ENCODE measurements around the gene ARHGAP5. TPM values are rescaled to one million over a fixed set of nuclear protein-coding genes. Genes with fewer than 3 reads are reported as not detected.

Gene ARHGAP5
- total RNA-seq, 2 experiments from 2014 or later = 49.7 to 50.3 TPM

- Mint-ChIP-seq H3K36me3 (peaks cover 5% of the 10 kb centered on the region), H3K4me1 (peaks cover 65% of the 10 kb centered on the region), H3K4me3 (no peak overlapping the region), H3K27me3 (no peaks in the 10 kb centered on the region), H3K27ac (no peak overlapping the region), H3K9me3 (no peaks in the 10 kb centered on the region)
- DNase-seq = no peak
These were observed 6.7 kb downstream of the ARHGAP5 start for GRCh38 chr14:32083789-32084188.

GRCh38 chr14:32085182-32085844, 8.2 kb downstream of the ARHGAP5 start:
- H3K4me3 Mint-ChIP-seq = no peak overlapping the region
- no peaks in the 10 kb centered on the region for H3K9me3 Mint-ChIP-seq
- peaks cover 5% of the 10 kb centered on the region for H3K36me3 Mint-ChIP-seq
- DNase-seq = no peak
- H3K27ac Mint-ChIP-seq = no peak overlapping the region
- no peaks in the 10 kb centered on the region for H3K27me3 Mint-ChIP-seq
- peaks cover 56% of the 10 kb centered on the region for H3K4me1 Mint-ChIP-seq

GRCh38 chr14:32085845-32086383, 8.8 kb downstream of the ARHGAP5 start:
- Mint-ChIP-seq H3K4me3 (no peak overlapping the region), H3K27me3 (no peaks in the 10 kb centered on the region), H3K9me3 (no peaks in the 10 kb centered on the region), H3K27ac (no peak overlapping the region), H3K4me1 (peaks cover 50% of the 10 kb centered on the region), H3K36me3 (peaks cover 11% of the 10 kb centered on the region)
- no peak for DNase-seq

- H3K36me3 Mint-ChIP-seq = peaks cover 19% of the 10 kb centered on the region
- no peak overlapping the region for H3K4me3 Mint-ChIP-seq
These were observed 10.2 kb downstream of the ARHGAP5 start for GRCh38 chr14:32087173-32087861.

GRCh38 chr14:32087907-32088306, 10.8 kb downstream of the ARHGAP5 start:
- H3K4me3 Mint-ChIP-seq = no peak overlapping the region
- peaks cover 24% of the 10 kb centered on the region for H3K36me3 Mint-ChIP-seq
- peaks cover 33% of the 10 kb centered on the region for H3K4me1 Mint-ChIP-seq

More at GRCh38 chr14:32087173-32087861, 10.2 kb downstream of the ARHGAP5 start:
- DNase-seq = no peak
- H3K27me3 Mint-ChIP-seq = no peaks in the 10 kb centered on the region
- H3K4me1 Mint-ChIP-seq = peaks cover 38% of the 10 kb centered on the region
- no peaks in the 10 kb centered on the region for H3K9me3 Mint-ChIP-seq
- no peak overlapping the region for H3K27ac Mint-ChIP-seq

GRCh38 chr14:32090686-32091085, 13.6 kb downstream of the ARHGAP5 start:
- Mint-ChIP-seq H3K27ac (no peak overlapping the region), H3K4me1 (peaks cover 17% of the 10 kb centered on the region), H3K27me3 (no peaks in the 10 kb centered on the region), H3K9me3 (no peaks in the 10 kb centered on the region), H3K4me3 (no peak overlapping the region), H3K36me3 (peaks cover 35% of the 10 kb centered on the region)
- no peak for DNase-seq

More at GRCh38 chr14:32087907-32088306, 10.8 kb downstream of the ARHGAP5 start:
- Mint-ChIP-seq H3K9me3 (no peaks in the 10 kb centered on the region), H3K27ac (no peak overlapping the region), H3K27me3 (no peaks in the 10 kb centered on the region)
- no peak for DNase-seq

- no peaks in the 10 kb centered on the region for H3K27me3 Mint-ChIP-seq
- H3K36me3 Mint-ChIP-seq = peaks cover 14% of the 10 kb centered on the region
- no peak overlapping the region for H3K27ac Mint-ChIP-seq
- H3K9me3 Mint-ChIP-seq = no peaks in the 10 kb centered on the region
- H3K4me1 Mint-ChIP-seq = peaks cover 29% of the 10 kb centered on the region
- H3K4me3 Mint-ChIP-seq = no peak overlapping the region
- no peak for DNase-seq
These were observed 22.4 kb downstream of the ARHGAP5 start for GRCh38 chr14:32099473-32099872.

- DNase-seq = no peak
- Mint-ChIP-seq H3K4me3 (no peak overlapping the region), H3K9me3 (no peaks in the 10 kb centered on the region), H3K27me3 (no peaks in the 10 kb centered on the region), H3K27ac (no peak overlapping the region), H3K4me1 (peaks cover 29% of the 10 kb centered on the region), H3K36me3 (peaks cover 14% of the 10 kb centered on the region)
These were observed 23.1 kb downstream of the ARHGAP5 start for GRCh38 chr14:32100175-32100574.

GRCh38 chr14:32102152-32102787, 25.2 kb downstream of the ARHGAP5 start:
- peaks cover 31% of the 10 kb centered on the region for H3K4me1 Mint-ChIP-seq
- H3K4me3 Mint-ChIP-seq = no peak overlapping the region
- H3K36me3 Mint-ChIP-seq = peaks cover 11% of the 10 kb centered on the region
- H3K27ac Mint-ChIP-seq = peak overlapping the region; percentile 47
- DNase-seq = no peak
- no peaks in the 10 kb centered on the region for H3K27me3 Mint-ChIP-seq
- no peaks in the 10 kb centered on the region for H3K9me3 Mint-ChIP-seq

GRCh38 chr14:32102968-32103367, 25.9 kb downstream of the ARHGAP5 start:
- H3K36me3 Mint-ChIP-seq = peaks cover 9% of the 10 kb centered on the region

GRCh38 chr14:32104308-32104707, 27.2 kb downstream of the ARHGAP5 start:
- H3K36me3 Mint-ChIP-seq = peaks cover 9% of the 10 kb centered on the region
- no peak overlapping the region for H3K27ac Mint-ChIP-seq
- no peaks in the 10 kb centered on the region for H3K27me3 Mint-ChIP-seq
- H3K9me3 Mint-ChIP-seq = no peaks in the 10 kb centered on the region
- no peak for DNase-seq
- peaks cover 24% of the 10 kb centered on the region for H3K4me1 Mint-ChIP-seq
- H3K4me3 Mint-ChIP-seq = no peak overlapping the region

More at GRCh38 chr14:32102968-32103367, 25.9 kb downstream of the ARHGAP5 start:
- no peak for DNase-seq
- H3K9me3 Mint-ChIP-seq = no peaks in the 10 kb centered on the region
- no peak overlapping the region for H3K4me3 Mint-ChIP-seq
- H3K27me3 Mint-ChIP-seq = no peaks in the 10 kb centered on the region
- H3K4me1 Mint-ChIP-seq = peaks cover 28% of the 10 kb centered on the region
- no peak overlapping the region for H3K27ac Mint-ChIP-seq

GRCh38 chr14:32104803-32105202, 27.7 kb downstream of the ARHGAP5 start:
- DNase-seq = no peak
- Mint-ChIP-seq H3K4me3 (no peak overlapping the region), H3K27ac (no peak overlapping the region), H3K9me3 (no peaks in the 10 kb centered on the region), H3K27me3 (no peaks in the 10 kb centered on the region), H3K4me1 (peaks cover 24% of the 10 kb centered on the region), H3K36me3 (peaks cover 10% of the 10 kb centered on the region)

- Mint-ChIP-seq H3K9me3 (no peaks in the 10 kb centered on the region), H3K4me3 (no peak overlapping the region), H3K27ac (no peak overlapping the region), H3K4me1 (peaks cover 7% of the 10 kb centered on the region), H3K27me3 (no peaks in the 10 kb centered on the region), H3K36me3 (peaks cover 17% of the 10 kb centered on the region)
- DNase-seq = no peak
These were observed 32.8 kb downstream of the ARHGAP5 start for GRCh38 chr14:32109676-32110547.

GRCh38 chr14:32110548-32110896, 33.4 kb downstream of the ARHGAP5 start:
- H3K4me1 Mint-ChIP-seq = peaks cover 6% of the 10 kb centered on the region
- H3K27me3 Mint-ChIP-seq = no peaks in the 10 kb centered on the region
- H3K27ac Mint-ChIP-seq = no peak overlapping the region

More at GRCh38 chr14:32110548-32110896, 33.4 kb downstream of the ARHGAP5 start:
- no peak for DNase-seq
- no peak overlapping the region for H3K4me3 Mint-ChIP-seq
- H3K36me3 Mint-ChIP-seq = peaks cover 21% of the 10 kb centered on the region
- H3K9me3 Mint-ChIP-seq = peaks cover 1% of the 10 kb centered on the region
